ENCODE data around the gene PAIP2. TPM values are rescaled to one million over a fixed set of nuclear protein-coding genes. Genes with fewer than 3 reads are reported as not detected.

PAIP2 gene
- total RNA-seq, 1 donor from 2014 or later: 88.2 TPM

- TF ChIP-seq CTCF (IDR thresholded peaks at IDR 0.05; ENCODE audit: unreplicated experiment): no peak
- Mint-ChIP-seq H3K27ac (no peak overlapping the region), H3K4me3 (no peak overlapping the region), H3K36me3 (peaks cover 4% of the 10 kb centered on the region), H3K9me3 (no peaks in the 10 kb centered on the region), H3K4me1 (peaks cover 13% of the 10 kb centered on the region), H3K27me3 (ENCODE audit: low read depth) (peaks cover 50% of the 10 kb centered on the region)
- DNase-seq (ENCODE audit: low spot score in 2 of 2, unreplicated experiment in 2 of 2): no peak
Measured at GRCh38 chr5:139395844-139396640, 54.4 kb downstream of the PAIP2 start.

DNA sequence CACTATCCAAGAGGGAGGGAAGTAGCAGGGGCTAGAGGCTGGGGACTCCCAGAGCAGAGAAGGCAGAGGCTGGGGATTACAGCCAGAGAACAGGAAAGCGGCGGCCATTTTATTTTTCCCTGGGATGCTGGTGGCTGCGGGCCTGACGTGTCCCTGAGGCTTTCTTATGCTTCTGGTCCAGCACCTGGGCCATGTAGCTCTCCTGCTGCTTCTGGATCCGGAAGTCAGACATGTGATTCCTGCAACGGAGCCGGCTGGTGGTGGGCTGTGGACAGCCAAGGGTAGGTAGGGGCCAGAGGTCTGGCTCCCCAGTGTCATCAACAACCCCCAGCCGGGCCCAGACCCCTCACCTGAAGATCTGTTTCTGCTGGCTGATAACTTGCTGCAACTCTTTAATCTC is 55.0 kb downstream of the PAIP2 start:
- no peak for TF ChIP-seq CTCF (IDR thresholded peaks at IDR 0.05; ENCODE audit: unreplicated experiment)
- Mint-ChIP-seq H3K36me3 (peaks cover 4% of the 10 kb centered on the region), H3K27me3 (ENCODE audit: low read depth) (peaks cover 43% of the 10 kb centered on the region), H3K4me3 (no peak overlapping the region), H3K9me3 (no peaks in the 10 kb centered on the region), H3K27ac (no peak overlapping the region), H3K4me1 (peaks cover 13% of the 10 kb centered on the region)
- DNase-seq (ENCODE audit: low spot score in 2 of 2, unreplicated experiment in 2 of 2): no peak

DNA sequence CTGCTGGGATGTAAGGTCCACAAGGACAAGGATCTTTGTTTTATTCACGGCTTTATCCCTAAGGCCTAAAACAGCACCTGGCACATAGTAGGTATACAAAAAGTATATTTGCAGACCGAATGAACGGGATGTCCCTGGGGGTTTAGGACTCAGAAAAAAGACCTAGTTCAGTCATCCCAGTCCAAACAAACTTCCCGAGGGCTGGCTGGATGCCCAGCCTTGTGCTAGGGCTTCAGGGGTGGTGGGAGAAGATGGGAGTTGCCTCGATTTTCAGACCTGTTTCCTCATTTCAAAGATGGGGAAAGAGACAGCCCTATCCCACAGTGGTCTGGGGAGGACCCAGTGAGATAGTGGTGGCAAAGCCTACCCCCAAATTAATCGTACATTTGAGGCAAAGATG is 56.3 kb downstream of the PAIP2 start:
- H3K36me3 Mint-ChIP-seq: peaks cover 4% of the 10 kb centered on the region
- TF ChIP-seq CTCF (IDR thresholded peaks at IDR 0.05; ENCODE audit: unreplicated experiment): no peak
- H3K27ac Mint-ChIP-seq: no peak overlapping the region
- peaks cover 36% of the 10 kb centered on the region for H3K27me3 Mint-ChIP-seq (ENCODE audit: low read depth)
- H3K4me3 Mint-ChIP-seq: no peak overlapping the region
- H3K9me3 Mint-ChIP-seq: no peaks in the 10 kb centered on the region
- H3K4me1 Mint-ChIP-seq: peaks cover 10% of the 10 kb centered on the region
- no peak for DNase-seq (ENCODE audit: low spot score in 2 of 2, unreplicated experiment in 2 of 2)

DNA sequence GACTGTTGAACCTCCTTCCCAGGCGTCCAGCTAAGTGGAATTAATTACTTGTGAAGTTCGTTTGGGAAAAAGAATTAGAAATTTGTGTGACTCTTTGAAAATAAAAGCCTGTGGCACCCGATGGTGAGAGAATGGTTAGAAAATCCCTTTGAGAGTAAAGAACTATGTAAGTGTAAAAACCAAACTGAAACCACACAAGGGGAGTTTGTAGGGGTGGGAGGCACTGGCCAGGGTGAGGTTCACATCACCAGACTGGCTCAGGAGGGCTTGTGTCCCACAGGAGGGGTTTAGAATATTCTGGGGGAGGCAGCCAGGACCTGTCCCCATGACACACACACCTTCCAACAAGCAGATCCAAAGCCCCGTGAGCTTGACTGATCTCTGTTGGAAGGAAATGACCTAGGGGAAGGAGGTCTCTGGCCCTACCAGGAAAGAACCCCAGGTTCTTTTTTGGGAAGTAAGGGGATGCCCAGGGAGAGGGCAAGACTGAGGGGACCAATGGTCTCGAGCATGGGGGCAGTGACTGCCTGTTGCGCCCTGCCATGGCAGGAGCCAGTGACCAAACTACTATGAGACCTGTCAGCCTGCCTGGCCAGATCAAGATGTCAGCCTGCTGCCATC is 58.0 kb downstream of the PAIP2 start:
- peaks cover 21% of the 10 kb centered on the region for H3K27me3 Mint-ChIP-seq (ENCODE audit: low read depth)
- no peak for DNase-seq (ENCODE audit: low spot score in 2 of 2, unreplicated experiment in 2 of 2)
- TF ChIP-seq CTCF (IDR thresholded peaks at IDR 0.05; ENCODE audit: unreplicated experiment): no peak
- no peak overlapping the region for H3K4me3 Mint-ChIP-seq
- H3K36me3 Mint-ChIP-seq: peaks cover 4% of the 10 kb centered on the region
- no peak overlapping the region for H3K27ac Mint-ChIP-seq
- H3K4me1 Mint-ChIP-seq: peaks cover 17% of the 10 kb centered on the region
- H3K9me3 Mint-ChIP-seq: no peaks in the 10 kb centered on the region

DNA sequence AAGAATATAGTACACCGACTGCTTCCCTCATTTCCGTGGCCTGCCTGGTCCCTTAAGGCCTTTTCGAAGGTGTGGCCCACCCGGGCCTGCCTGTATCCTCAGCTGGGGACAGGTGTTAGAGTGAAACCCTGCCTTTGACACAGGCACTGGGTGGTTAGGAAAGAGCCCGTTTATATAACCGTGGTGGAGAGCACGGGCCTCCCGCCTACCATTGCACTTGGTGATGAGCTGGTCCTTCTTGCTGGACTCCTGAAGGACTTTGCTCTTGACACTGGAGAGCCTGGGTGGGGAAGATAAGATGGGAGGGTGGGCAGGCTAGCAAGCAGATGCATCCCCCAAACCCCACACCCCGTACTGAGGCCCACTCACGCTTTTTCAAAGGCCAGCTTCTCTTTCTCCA is 59.9 kb downstream of the PAIP2 start:
- Mint-ChIP-seq H3K9me3 (no peaks in the 10 kb centered on the region), H3K36me3 (peaks cover 4% of the 10 kb centered on the region), H3K27ac (no peak overlapping the region), H3K27me3 (ENCODE audit: low read depth) (peaks cover 5% of the 10 kb centered on the region), H3K4me3 (no peak overlapping the region), H3K4me1 (peaks cover 17% of the 10 kb centered on the region)
- DNase-seq (ENCODE audit: low spot score in 2 of 2, unreplicated experiment in 2 of 2): no peak
- TF ChIP-seq CTCF (IDR thresholded peaks at IDR 0.05; ENCODE audit: unreplicated experiment): no peak
